Subcutaneous adipose tissue (tissue), 4 donors: Measurements from ENCODE around the gene ARHGAP4. TPM values are rescaled to one million over a fixed set of nuclear protein-coding genes. Genes with fewer than 3 reads are reported as not detected.

Source experiments
- CTCF ChIP-seq: fragments of 450-650 bp; IDR thresholded peaks from one replicate; pipeline ENCODE4 v1.5.1; 2016; ENCODE audit warnings: low read depth, mild to moderate bottlenecking, control low read depth, antibody characterized with exemption, moderate library complexity
- total RNA-seq, 4 donors: library from RNA; depleted of rRNA; stranded (reverse); fragments of >200 nt; gene quantifications; one replicate each; pipeline ENCODE4 v1.1.0, GENCODE V29; 2016

The ARHGAP4 gene
- total RNA-seq, 4 donors from 2014 or later, result 8.5 to 37.4 (median 28.2) TPM

DNA sequence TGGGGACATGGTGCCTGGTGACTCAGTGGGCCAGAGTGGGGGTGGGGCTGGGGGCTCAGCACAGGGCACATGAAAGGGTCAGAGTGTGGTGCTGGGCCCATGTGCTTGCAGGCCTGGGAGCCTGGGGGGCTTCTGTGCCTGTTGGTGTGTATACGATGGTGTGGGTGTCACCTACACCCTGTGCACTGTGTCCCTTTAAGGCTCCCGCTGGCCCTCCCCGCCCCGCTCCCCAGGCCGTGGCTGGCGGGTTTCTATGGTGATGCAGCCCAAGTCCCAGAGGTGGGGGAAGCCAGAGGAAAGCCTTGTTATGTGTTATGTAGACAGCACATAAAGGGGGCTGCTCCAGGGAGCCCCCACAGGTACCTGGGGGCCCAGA lies 45.6 kb downstream of the ARHGAP4 start:
- TF ChIP-seq CTCF, result no peak

GRCh38 chrX:153879741-153880439 lies 46.2 kb downstream of the ARHGAP4 start:
- TF ChIP-seq CTCF, result no peak

- TF ChIP-seq CTCF, result no peak
Measured at GRCh38 chrX:153878969-153879653, 47.0 kb downstream of the ARHGAP4 start.

DNA sequence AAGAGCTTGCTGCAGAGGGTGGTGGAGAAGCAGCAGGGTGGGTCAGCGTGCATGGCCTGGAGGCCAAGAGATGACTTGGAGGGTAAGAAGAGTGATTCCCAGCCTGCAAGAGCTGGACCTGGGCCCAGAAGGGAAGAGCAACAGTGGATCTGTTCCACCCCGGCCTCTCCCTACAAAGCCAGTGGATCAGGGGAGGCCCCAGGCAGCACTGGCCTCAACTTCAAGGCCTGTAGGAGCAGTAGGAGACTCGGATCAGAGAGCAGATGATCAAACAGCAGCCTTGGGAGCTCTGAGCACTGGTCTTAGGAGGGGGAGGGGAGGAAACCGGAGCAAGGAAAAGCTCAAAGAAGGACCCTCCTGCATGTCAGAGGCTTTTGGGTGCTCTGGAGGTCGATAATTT lies 47.7 kb downstream of the ARHGAP4 start:
- no peak for TF ChIP-seq CTCF

- TF ChIP-seq CTCF, result no peak
Measured at GRCh38 chrX:153877571-153878261, 48.3 kb downstream of the ARHGAP4 start.

- TF ChIP-seq CTCF, result no peak
Measured at GRCh38 chrX:153876112-153876491, 50.0 kb downstream of the ARHGAP4 start.

- TF ChIP-seq CTCF, result no peak
Measured at GRCh38 chrX:153875391-153876111, 50.5 kb downstream of the ARHGAP4 start.
